Keratinocyte (primary cell): ENCODE measurements around the gene BICD1.

ENCODE experiments used
- EZH2 ChIP-seq: IDR thresholded peaks from one replicate; pipeline ENCODE4 v1.6.1; 2012; ENCODE audit warnings: inconsistent platforms, mild to moderate bottlenecking, low read length, moderate library complexity
- TF ChIP-seq, protein P1 (sequence below), 3 experiments: IDR thresholded peaks in 1 of 3; conservative IDR thresholded peaks in 1 of 3; optimal IDR thresholded peaks in 1 of 3; 2 replicates in 2 of 3; 3 replicates in 1 of 3; pipeline versions ENCODE3 to v1.5.1; 2011; ENCODE audit warnings: low read length in 3 of 3, mild to moderate bottlenecking in 3 of 3, moderate library complexity in 2 of 3, control low read depth in 1 of 3, inconsistent platforms in 1 of 3; ENCODE audit not compliant: insufficient read depth in 2 of 3; ENCODE audit errors: extremely low read depth in 1 of 3

- TF ChIP-seq EZH2 = no peak
- TF ChIP-seq, protein P1, sequence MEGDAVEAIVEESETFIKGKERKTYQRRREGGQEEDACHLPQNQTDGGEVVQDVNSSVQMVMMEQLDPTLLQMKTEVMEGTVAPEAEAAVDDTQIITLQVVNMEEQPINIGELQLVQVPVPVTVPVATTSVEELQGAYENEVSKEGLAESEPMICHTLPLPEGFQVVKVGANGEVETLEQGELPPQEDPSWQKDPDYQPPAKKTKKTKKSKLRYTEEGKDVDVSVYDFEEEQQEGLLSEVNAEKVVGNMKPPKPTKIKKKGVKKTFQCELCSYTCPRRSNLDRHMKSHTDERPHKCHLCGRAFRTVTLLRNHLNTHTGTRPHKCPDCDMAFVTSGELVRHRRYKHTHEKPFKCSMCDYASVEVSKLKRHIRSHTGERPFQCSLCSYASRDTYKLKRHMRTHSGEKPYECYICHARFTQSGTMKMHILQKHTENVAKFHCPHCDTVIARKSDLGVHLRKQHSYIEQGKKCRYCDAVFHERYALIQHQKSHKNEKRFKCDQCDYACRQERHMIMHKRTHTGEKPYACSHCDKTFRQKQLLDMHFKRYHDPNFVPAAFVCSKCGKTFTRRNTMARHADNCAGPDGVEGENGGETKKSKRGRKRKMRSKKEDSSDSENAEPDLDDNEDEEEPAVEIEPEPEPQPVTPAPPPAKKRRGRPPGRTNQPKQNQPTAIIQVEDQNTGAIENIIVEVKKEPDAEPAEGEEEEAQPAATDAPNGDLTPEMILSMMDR (optimal IDR thresholded peaks at IDR 0.05 in 1 of 3, IDR thresholded peaks at IDR 0.05 in 1 of 3, conservative IDR thresholded peaks at IDR 0.05 in 1 of 3; ENCODE audit: extremely low read depth in 1 of 3, insufficient read depth in 2 of 3, low read length in 3 of 3) = no peak
These were observed 32.2 kb upstream of the BICD1 start for GRCh38 chr12:32074432-32074831.
